Stimulated activated CD4-positive, alpha-beta T cell treated with anti-CD3 and anti-CD28 coated beads, TNF-alpha, amount 100 ng/mL, for 1 hour (primary cell): ENCODE measurements around the gene TYW1B.
"Not testable (repeated sequence)": the region's sequence is repeated elsewhere in the genome, so short reads cannot be mapped to it uniquely, and the experiment has no call there.

Experiments
- DNase-seq, 3 donors: peaks; one replicate each; pipeline ENCODE4 v3.0.0-alpha.2; 2020; ENCODE audit warnings: low read depth in 3 of 3, low spot score in 1 of 3

TYW1B gene

DNA sequence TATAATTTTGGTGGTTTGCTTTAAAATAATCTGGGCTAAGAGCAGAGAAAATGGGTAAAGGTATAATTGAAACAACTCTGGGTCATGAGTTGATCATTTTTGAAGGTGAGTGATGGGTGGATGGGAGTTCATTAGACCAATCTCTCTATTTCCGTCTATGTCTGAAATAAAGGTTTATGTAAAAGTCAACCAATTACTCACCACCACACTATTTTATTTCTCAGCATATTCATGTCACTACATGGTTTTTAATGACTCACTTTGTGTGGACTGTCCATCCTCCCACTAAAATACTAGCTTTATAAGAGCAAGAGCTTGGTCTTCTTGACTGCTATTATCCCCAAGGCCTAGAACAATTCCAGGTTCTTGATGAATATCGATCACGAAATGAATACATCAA lies 199.6 kb downstream of the TYW1B start:
- not testable (repeated sequence) for DNase-seq

DNA sequence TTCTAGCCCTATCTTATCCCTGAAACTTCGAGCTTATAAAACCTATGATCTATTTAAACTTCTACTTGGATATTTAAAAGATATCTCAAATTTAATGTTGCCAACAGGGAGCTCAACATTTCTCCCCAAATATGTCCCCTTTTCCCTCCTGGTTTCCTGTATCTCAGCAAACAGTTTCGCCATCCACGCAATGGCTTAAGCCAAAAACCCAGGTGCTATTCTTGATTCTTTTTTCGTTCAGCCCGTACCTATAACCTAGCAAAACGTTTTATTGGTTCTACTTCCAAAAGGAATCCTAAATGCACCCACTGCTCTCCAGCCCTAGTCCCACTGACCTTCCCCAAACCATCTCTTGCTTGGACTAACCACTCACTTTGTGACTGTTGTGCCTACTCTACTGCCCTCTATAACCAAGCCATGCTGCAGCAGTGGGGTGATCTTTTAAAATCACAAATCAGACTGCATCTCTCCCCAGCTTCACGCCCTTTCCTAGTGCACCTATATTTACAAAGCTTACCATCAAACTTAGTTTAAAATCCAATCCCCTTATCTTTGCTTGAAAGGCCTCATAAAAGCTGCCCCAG lies 201.5 kb downstream of the TYW1B start:
- not testable (repeated sequence) for DNase-seq

DNA sequence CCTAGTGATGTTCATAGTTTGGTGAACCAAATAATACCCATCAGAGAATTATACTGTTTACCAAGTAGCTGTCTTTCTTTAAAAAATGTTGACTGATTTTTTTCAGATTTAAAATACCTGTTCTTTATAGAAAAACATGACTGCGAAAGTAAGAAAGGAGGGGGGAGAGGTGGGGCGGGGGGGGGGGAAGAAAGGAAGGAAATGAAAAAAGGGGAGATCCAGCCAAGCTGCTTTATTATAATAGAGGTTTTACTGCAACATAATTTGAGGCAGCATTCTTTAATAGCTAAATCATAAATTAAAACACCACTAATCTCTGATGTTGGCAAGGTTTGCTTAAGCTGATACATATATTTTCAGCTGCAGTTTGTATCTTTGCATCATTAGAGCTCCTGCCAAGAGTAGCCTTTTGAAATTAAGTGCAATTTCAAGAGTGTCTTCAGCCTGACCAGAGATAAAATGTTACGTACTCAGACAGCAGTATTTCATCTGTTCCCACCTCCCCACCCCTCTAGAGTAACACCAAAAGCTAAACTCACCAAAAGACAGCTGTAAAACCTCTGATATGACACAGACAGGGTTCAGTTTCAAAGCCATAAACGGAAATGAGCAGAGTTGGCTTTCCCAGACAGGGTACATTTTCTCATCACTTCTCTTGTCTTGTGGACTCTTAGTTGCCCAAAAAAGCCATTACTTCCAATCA lies 202.1 kb downstream of the TYW1B start:
- not testable (repeated sequence) for DNase-seq

DNA sequence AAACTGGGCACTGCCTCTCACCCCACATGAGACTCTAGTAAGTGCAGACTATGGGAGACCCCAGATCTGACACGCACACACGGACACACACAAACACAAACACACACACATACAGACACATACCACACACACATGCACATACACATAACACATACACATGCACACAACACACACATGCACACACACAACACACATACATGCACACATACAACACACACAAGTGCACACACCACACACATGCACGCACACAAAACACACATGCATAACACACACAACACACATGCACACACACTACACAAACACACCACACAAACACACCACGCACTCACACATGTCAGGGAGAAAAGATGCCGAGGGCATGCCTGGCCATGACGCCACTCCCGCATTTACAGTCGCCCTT lies 205.5 kb downstream of the TYW1B start:
- DNase-seq, result no peak

DNA sequence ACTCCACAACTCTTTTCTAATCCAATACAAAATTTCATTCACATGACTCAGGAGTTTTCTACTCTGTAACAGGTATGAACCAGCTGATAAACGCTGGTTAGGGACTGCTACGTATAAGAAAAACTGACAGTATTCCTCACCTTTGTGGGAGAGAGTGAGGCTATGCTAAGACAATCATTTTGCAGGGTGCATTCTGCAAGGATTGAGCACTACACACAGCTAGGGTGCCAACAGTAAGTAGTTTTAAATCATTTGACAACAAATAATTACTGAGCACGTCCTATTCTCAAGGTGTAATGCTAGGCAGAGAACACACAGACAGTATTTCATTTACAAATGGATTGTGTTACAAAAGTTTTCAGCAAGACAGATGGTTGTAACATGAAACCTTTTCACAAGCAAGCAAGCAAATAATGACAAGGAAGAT lies 206.2 kb downstream of the TYW1B start:
- DNase-seq, result not testable (repeated sequence)

DNA sequence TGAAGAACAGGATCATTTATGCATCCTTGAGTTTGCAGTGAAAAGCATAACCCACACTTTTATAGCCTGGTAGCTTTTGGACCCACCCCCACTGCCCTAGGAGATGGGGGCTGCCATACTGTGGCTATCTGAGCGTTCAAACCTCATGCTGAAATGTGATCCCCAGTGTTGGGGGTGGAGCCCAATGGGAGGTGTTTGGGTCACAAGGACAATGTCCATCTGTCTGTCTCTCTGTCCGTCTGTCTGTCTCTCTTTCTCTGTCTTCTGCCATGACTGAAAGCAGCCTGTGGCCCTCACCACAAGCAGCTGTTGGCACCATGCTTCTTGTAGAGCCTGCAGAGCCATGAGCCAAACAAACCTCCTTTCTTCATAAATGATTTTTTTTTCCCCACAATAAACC lies 207.1 kb downstream of the TYW1B start:
- DNase-seq, result not testable (repeated sequence)

DNA sequence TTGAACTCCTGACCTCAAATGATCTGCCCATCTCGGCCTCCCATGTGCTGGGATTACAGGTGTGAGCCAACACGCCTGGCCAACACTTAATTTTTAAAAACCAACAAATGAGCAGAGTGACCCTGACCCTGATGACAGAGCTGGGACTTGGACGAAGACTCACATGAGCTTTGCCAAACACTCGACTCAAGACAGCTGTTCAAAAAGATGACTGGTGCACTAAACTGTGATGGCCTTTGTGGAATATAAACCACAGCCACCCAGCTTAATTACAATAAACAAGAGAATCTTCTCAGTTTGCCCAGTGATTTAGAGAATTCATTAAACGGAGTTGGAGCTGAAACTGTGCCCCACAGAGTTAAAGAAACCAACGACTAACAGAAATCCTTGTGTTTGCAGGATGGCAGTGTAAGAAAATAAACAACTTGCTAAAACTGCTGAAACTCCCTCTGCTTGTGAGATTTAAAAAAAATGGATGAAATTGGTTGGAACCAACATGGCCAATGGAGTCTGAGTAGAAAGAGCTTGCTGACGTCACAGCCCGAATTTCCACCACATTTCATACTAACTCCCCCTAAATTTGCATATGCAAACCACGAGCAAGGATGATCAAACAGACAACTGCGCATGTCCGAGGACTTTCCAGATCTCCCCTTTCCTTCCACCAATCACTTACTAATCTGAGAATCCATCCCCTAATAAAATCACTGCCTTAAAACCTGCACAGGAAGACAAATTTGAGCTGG lies 209.4 kb downstream of the TYW1B start:
- not testable (repeated sequence) for DNase-seq

DNA sequence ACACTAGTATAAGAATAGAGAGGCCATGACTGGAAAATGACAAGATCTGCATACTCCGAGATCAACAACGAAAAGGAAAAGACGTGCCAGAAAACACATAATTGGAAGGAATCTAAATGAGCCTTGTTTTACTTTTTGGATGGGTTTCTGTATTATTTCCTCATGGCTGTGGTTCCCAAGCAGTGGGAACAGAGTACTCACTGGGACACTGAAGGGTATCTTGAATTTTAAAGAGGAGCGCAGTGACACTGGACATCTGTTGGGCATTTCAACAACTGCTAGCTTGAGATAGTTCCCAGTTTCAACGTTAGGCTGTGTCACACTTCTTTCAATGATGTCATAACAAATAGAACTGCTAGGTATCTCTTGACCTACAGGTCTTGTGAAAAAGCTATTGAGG lies 218.2 kb downstream of the TYW1B start:
- DNase-seq, result not testable (repeated sequence)

DNA sequence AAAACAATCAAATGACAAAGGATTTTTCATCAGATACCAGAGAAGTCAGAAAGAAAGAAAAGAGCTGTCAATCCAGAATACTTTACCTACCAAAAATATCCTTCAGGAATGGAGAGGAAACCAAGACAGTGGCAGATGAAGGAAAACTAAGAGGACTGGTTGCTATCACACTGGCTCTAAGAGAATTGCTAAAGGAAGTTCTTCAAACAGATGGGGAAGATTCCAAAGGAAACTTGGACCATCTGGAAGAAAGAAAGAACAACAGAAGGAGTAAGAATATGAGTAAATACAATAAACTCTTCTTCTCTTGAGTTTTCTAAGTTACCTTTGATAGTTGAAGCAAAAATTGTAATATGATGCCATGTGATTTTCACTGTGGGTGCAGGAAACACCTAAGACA lies 220.0 kb downstream of the TYW1B start:
- DNase-seq, result not testable (repeated sequence)

DNA sequence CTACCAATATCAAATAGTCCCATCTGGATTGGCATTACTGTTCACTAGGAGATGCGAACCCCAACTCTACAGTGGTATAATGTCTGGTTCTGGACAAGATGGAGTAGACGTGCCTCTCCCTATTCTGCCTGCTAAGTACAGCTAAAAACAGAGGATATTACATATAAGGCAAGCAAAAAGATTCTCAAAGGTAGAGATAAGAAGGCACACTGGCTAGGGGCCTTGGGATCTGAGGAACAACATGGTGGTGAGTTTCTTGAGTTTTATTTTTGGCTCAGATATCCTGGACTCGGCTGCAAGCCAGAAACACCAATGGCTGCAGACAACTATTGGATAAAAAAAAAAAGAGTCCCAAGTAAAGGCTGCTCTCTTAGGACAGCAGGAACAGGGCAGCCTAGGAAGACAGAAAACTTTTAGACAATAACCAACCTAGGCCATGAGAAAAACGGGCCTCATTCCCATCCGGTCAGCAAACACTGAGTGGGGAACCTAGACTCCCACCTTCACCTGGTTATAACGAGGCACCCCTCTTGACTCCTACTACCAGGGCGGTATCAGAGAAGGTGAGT lies 222.1 kb downstream of the TYW1B start:
- not testable (repeated sequence) for DNase-seq

DNA sequence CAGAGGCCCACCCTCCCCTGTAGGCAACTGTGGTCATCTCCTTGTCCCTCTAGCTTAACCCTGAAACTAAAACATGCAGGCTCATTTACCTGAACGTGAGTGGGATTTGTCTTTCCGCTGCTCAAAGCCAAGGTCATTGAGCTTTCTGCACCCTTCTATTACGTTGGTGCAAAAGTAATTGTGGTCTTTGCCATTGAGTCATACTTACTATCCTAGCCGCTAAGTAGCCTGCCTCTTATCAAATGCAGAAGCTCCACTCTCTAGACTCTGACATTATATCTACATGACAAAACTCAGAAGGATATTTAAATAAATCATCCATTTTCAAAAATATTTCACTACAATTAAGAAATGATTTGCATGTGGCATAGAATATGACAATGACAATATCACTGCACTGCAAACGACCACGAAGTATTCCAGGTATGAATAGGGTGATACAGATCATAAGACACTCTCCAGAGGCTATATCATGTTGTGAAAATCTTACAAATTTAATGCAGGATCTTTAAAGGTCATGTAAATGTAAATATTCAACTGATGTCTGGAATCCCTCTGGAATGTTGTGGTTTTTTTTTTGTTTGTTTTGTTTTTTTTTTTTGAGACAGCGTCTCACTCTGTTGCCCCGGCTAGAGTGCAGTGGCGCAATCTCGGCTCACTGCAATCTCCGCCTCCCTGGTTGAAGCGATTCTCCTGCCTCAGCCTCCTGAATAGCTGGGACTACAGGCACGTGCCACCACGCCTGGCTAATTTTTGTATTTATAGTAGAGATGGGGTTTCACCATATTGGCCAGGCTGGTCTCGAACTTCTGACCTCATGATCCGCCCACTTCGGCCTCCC lies 223.0 kb downstream of the TYW1B start:
- not testable (repeated sequence) for DNase-seq

DNA sequence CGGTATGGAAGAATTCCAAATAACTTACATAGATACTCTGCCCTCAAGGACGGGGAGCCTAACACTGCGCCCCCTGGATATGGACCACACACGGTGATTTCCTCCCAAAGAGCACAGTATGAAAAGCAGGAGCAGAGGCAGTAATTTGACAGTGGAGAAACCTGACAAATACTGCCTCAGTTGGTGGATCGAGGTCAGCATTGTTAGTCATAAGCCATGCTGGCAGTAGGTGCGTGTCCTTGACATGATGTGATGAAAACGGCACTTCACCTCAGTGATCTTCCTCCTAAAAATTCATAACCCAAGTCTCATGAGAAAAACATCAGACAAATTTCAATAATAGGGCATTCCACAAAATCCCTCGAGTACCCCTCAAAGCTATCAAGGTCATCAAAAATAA lies 224.5 kb downstream of the TYW1B start:
- not testable (repeated sequence) for DNase-seq

DNA sequence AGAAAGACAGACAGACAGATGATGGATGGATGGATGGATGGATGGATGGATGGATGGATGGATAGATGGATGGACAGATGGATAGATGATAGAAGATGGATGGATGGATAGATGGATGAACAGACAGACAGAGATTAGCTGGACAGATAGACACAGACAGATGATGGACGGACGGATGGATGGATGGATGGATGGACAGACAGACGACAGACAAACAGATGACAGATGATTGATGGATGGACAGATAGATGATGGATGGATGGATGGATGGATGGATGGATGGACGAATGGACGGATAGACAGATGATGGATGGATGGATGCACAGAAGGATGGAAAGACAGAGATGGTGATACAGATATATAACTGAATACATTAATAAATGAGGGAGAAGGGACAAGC lies 224.9 kb downstream of the TYW1B start:
- no peak for DNase-seq

DNA sequence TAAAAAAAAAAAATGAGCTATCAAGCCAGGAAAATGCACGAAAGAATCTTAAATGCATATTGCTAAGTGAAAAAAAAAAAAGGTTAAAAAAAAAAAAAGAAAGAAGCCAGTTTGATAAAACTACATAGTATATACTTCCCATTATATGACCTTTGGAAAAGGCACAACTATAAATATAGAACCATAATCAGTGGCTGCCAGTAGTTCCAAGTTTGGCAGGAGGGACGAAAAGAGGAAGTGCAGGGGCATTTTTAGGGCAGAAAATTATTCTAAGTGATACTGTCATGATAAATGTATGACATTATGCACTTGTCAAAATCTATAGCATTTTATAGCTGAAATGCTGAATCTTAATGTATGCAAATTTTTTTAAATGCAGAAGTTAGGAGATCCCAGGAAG lies 226.3 kb downstream of the TYW1B start:
- DNase-seq, result not testable (repeated sequence)

DNA sequence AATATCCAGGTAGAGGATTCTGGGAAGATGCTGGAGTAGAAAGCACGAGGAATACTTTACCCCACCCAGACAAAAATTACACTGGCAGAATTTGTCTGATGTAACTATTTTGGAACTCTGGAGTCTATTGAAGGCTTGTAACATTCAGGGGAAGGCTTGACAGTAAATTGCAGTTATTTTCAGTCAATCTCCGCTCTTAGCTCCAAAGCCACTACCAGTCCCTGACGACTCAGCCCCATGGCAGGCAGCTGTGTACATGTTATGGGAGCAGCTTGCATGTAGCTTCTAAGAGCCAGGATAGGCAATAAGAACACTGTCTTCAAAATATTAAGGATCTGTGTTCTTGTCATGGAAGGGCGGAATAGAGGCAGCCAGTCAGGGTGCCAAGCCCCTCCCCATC lies 238.0 kb downstream of the TYW1B start:
- DNase-seq, result not testable (repeated sequence)

DNA sequence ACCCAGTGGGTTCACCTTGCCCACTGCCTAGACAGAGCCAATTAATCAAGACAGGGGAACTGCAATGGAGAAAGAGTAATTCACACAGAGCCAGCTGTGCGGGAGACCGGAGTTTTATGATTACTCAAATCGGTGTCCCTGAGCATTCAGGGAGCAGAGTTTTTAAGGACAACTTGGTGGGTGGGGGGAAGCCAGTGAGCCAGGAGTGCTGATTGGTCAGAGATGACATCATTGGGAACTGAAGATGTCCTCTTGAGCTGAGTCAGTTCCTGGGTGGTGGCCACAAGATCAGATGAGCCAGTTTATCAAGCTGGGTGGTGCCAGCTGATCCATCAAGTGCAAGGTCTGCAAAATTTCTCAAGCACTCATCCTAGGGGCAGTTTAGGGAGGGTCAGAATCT lies 240.7 kb downstream of the TYW1B start:
- DNase-seq, result not testable (repeated sequence)

DNA sequence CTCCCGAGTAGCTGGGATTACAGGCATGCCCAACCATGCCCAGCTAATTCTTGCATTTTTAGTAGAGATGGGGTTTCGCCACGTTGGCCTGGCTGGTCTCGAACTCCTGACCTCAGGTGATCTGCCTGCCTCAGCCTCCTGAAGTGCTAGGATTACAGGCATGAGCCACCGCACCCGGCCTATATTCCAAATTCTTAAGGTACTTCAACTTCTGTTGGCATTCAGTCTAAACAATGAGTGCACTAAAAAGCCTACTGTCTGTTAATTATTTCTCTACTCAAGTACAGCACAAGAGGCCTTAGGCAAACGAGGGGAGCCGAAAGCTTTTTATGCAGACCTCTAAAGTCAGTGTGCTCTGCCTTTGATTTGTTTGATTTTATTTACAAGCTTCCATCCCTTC lies 243.4 kb downstream of the TYW1B start:
- not testable (repeated sequence) for DNase-seq

DNA sequence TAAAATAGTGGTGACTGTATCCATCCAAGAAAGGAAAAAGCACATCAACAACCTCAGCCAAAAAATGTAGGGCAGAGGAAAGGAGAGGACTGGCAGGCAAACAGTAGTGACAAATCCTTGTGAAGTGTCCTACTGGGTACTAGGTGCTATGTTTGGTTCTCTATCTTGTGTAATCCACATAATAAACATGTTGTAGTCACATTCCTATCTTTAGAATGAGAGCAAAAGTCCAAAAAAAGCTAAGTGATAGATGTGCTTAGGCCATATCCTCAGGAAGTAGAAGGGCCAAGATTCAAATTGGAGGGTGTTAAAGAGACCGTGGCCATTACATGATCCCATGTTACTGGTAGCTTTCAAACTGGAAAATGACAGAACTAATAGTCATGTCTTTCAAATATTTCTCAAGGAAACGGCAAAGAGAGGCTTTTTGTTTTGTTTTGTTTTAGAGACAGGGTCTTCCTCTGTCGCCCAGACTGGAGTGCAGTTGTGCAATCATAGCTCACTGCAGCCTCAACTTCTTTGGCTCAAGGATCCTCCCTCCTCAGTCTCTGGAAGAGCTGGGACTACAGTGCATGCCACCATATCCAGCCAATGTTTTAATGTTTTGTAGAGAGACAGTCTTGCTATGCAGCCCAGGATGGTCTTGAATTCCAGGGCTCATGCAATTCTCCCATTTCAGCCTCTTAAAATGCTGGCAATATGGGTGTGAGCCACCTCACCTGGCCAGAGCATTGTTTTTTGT lies 244.2 kb downstream of the TYW1B start:
- not testable (repeated sequence) for DNase-seq

DNA sequence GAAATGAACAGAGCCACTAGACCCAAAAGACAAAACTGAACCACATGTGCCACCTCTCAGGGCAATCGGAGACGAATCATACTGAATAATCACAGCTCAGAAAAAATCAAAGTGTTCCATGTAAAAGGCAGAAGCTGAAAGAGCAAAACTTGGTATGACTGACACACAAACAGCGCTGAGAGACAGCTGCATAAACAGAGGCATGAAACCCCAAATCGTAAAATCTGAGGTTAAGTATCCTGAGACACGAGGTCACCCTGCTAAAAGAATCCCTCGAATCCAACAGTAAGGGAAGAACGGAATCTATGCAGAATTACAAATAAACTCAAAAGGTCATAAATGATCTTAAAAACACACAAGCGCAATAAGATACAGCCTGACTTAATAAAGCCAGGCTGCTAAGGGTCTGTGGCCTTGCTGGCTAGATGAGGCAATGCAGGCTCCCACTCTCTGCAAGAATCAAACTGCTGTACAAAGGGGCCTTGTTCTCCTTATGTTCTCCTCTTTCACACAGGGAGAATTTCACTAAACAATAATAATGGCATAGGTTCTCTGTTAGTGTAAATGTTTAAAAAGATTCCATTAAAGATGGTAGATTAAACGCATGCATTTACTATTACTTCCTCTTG lies 247.7 kb downstream of the TYW1B start:
- DNase-seq, result not testable (repeated sequence)

DNA sequence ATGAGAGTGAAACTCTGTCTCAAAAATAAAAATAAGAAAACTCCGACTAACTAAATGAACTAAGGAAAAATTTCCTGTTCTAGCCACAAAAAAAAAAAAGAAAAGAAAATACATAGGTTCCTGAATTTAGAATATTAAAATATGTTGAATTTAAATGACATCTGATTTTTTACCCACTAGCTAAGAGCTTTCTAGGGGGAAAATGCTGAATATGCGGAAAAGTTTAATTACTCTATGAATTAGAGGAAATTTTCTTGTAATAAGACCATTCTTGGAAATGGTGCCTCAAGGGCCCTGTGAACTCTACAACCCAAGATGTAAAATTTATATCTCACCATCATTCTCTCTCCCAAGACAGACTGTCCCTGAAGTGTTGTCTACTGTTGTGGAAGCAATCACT lies 250.9 kb downstream of the TYW1B start:
- no peak for DNase-seq
